ENCODE data around the gene RASSF6. TPM values are rescaled to one million over a fixed set of nuclear protein-coding genes. Genes with fewer than 3 reads are reported as not detected.
A peak's percentile ranks its signal among the peaks of the same experiment; 100 is the strongest.
"Not testable (repeated sequence)": the region's sequence is repeated elsewhere in the genome, so short reads cannot be mapped to it uniquely, and the experiment has no call there.

The RASSF6 gene
- not detected for polyA plus RNA-seq (2013, experiment 1 of 2; ENCODE audit: insufficient read length)
- not detected for polyA plus RNA-seq (2013, experiment 2 of 2; ENCODE audit: insufficient read length)

- no peak for DNase-seq
Observed at GRCh38 chr4:73620115-73620792, at the start of gene RASSF6. Gene RASSF6, minus strand, starts transcription at chr4:73620436. Its CDS starts 8,641 bp downstream, at chr4:73611795.

- DNase-seq: no peak
Observed at GRCh38 chr4:73669410-73670183, 49.4 kb upstream of the RASSF6 start.

GRCh38 chr4:73668782-73669201, 48.6 kb upstream of the RASSF6 start:
- no peak for DNase-seq

- not testable (repeated sequence) for DNase-seq
Observed at GRCh38 chr4:73665924-73666323, 45.7 kb upstream of the RASSF6 start.

- DNase-seq: no peak
Observed at GRCh38 chr4:73664470-73664869, 44.2 kb upstream of the RASSF6 start.

- no peak for DNase-seq
Observed at GRCh38 chr4:73663576-73663975, 43.3 kb upstream of the RASSF6 start.

GRCh38 chr4:73662709-73663546, 42.7 kb upstream of the RASSF6 start:
- DNase-seq: peak; percentile 73

GRCh38 chr4:73661646-73662119, 41.4 kb upstream of the RASSF6 start:
- peak; percentile 98 for DNase-seq

GRCh38 chr4:73660808-73661207, 40.6 kb upstream of the RASSF6 start:
- DNase-seq: no peak

- peak; percentile 62 for DNase-seq
Observed at GRCh38 chr4:73653695-73654106, 33.5 kb upstream of the RASSF6 start.

GRCh38 chr4:73650250-73650649, 30.0 kb upstream of the RASSF6 start:
- DNase-seq: no peak

GRCh38 chr4:73648478-73648877, 28.2 kb upstream of the RASSF6 start:
- DNase-seq: no peak

- DNase-seq: no peak
Observed at GRCh38 chr4:73646117-73646516, 25.9 kb upstream of the RASSF6 start.

- no peak for DNase-seq
Observed at GRCh38 chr4:73631565-73632226, 11.5 kb upstream of the RASSF6 start.

- DNase-seq: not testable (repeated sequence)
Observed at GRCh38 chr4:73628834-73629233, 8.6 kb upstream of the RASSF6 start.

GRCh38 chr4:73621357-73621756, 1.1 kb upstream of the RASSF6 start:
- no peak for DNase-seq

GRCh38 chr4:73619346-73619745, 890 bp downstream of the RASSF6 start:
- DNase-seq: no peak

GRCh38 chr4:73617256-73617655, 3.0 kb downstream of the RASSF6 start:
- DNase-seq: no peak

- DNase-seq: no peak
Observed at GRCh38 chr4:73615613-73616012, 4.6 kb downstream of the RASSF6 start.

GRCh38 chr4:73614311-73614867, 5.8 kb downstream of the RASSF6 start:
- no peak for DNase-seq

- DNase-seq: no peak
Observed at GRCh38 chr4:73613130-73613529, 7.1 kb downstream of the RASSF6 start.

GRCh38 chr4:73612032-73612431, 8.2 kb downstream of the RASSF6 start:
- no peak for DNase-seq
